ENCODE results near the gene SRM.
"Not testable (repeated sequence)": the region's sequence is repeated elsewhere in the genome, so short reads cannot be mapped to it uniquely, and the experiment has no call there.

Gene SRM

GRCh38 chr1:11078631-11079030, 18.8 kb upstream of the SRM start:
- no peaks in the 10 kb centered on the region for H3K27me3 ChIP-seq (ENCODE audit: control insufficient read depth, insufficient read depth, low read length)
- H3K36me3 ChIP-seq (ENCODE audit: insufficient read depth, low read length): peaks cover 74% of the 10 kb centered on the region

GRCh38 chr1:11073398-11073797, 13.6 kb upstream of the SRM start:
- H3K4me2 ChIP-seq (ENCODE audit: low read length); H3K9me3 ChIP-seq (replicated peaks; ENCODE audit: low read length); H3K9ac ChIP-seq (ENCODE audit: low read depth, low read length); H3K4me1 ChIP-seq (ENCODE audit: control insufficient read depth, insufficient read depth, low read length); H3K4me3 ChIP-seq (ENCODE audit: low read length); H3K27me3 ChIP-seq (ENCODE audit: control insufficient read depth, insufficient read depth, low read length): not testable (repeated sequence)
- peaks cover 84% of the 10 kb centered on the region for H3K36me3 ChIP-seq (ENCODE audit: insufficient read depth, low read length)

More at GRCh38 chr1:11078631-11079030, 18.8 kb upstream of the SRM start:
- Histone ChIP-seq H3K4me1 (ENCODE audit: control insufficient read depth, insufficient read depth, low read length) (no peaks in the 10 kb centered on the region), H3K9me3 (replicated peaks; ENCODE audit: low read length) (no peaks in the 10 kb centered on the region), H3K4me3 (ENCODE audit: low read length) (no peak overlapping the region), H3K4me2 (ENCODE audit: low read length) (no peak overlapping the region), H3K9ac (ENCODE audit: low read depth, low read length) (no peak overlapping the region)

- Histone ChIP-seq H3K27me3 (ENCODE audit: control insufficient read depth, insufficient read depth, low read length) (no peaks in the 10 kb centered on the region), H3K36me3 (ENCODE audit: insufficient read depth, low read length) (peaks cover 88% of the 10 kb centered on the region), H3K9ac (ENCODE audit: low read depth, low read length) (no peak overlapping the region), H3K4me2 (ENCODE audit: low read length) (no peak overlapping the region), H3K4me1 (ENCODE audit: control insufficient read depth, insufficient read depth, low read length) (no peaks in the 10 kb centered on the region), H3K9me3 (replicated peaks; ENCODE audit: low read length) (no peaks in the 10 kb centered on the region), H3K4me3 (ENCODE audit: low read length) (no peak overlapping the region)
These were observed 12.5 kb upstream of the SRM start for GRCh38 chr1:11072216-11072917.

GRCh38 chr1:11071463-11072215, 11.8 kb upstream of the SRM start:
- Histone ChIP-seq H3K27me3 (ENCODE audit: control insufficient read depth, insufficient read depth, low read length) (no peaks in the 10 kb centered on the region), H3K4me2 (ENCODE audit: low read length) (no peak overlapping the region), H3K9ac (ENCODE audit: low read depth, low read length) (no peak overlapping the region), H3K9me3 (replicated peaks; ENCODE audit: low read length) (no peaks in the 10 kb centered on the region), H3K36me3 (ENCODE audit: insufficient read depth, low read length) (peaks cover 83% of the 10 kb centered on the region), H3K4me3 (ENCODE audit: low read length) (no peak overlapping the region), H3K4me1 (ENCODE audit: control insufficient read depth, insufficient read depth, low read length) (no peaks in the 10 kb centered on the region)

GRCh38 chr1:11070876-11071275, 11.1 kb upstream of the SRM start:
- Histone ChIP-seq H3K4me2 (ENCODE audit: low read length) (no peak overlapping the region), H3K4me1 (ENCODE audit: control insufficient read depth, insufficient read depth, low read length) (no peaks in the 10 kb centered on the region), H3K36me3 (ENCODE audit: insufficient read depth, low read length) (peaks cover 81% of the 10 kb centered on the region), H3K9ac (ENCODE audit: low read depth, low read length) (no peak overlapping the region), H3K9me3 (replicated peaks; ENCODE audit: low read length) (no peaks in the 10 kb centered on the region), H3K27me3 (ENCODE audit: control insufficient read depth, insufficient read depth, low read length) (no peaks in the 10 kb centered on the region), H3K4me3 (ENCODE audit: low read length) (no peak overlapping the region)

DNA sequence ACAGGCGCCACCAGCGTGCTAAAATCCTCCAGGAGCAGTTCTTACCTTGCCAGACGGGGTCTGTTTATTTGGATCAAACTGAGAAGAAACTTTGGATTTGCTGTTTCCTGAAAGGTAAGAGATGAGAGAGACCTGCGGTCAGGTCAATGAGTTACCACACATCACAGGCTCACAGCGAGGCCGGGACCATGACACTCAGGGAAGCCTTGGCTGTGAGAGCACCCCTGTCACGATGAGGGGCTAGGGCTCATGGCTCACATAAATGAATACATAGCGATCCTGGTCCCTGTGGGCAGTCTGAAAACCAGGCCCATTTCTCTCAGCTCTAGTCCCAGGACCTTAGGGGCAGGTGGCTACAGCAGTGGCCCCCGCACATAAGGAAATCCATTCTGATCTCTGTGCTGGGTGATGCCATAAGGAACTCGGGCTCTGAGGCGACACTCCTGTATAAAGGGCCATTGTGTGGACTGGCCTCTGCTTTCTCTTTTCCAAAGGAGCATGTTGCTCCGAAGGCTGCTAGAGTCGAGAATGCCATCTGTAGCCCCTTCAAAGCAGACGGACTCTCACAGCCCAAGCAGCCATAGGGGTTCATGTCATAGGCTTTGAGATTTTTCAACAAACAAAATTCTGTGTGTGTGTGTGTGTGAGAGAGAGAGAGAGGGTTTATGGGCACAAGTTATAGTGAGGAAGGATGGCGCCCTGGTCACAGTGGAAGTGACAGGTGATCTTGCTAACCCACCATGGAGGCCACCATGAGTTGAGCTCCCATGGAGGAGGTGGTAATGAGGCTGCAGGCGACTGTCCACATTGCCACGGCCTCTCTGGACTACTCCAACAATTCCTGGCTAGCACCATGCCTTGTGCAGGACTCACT, 9.0 kb upstream of the SRM start:
- no peaks in the 10 kb centered on the region for H3K4me1 ChIP-seq (ENCODE audit: control insufficient read depth, insufficient read depth, low read length)
- no peaks in the 10 kb centered on the region for H3K9me3 ChIP-seq (replicated peaks; ENCODE audit: low read length)
- H3K4me3 ChIP-seq (ENCODE audit: low read length): no peak overlapping the region
- H3K36me3 ChIP-seq (ENCODE audit: insufficient read depth, low read length): peaks cover 80% of the 10 kb centered on the region
- H3K9ac ChIP-seq (ENCODE audit: low read depth, low read length): no peak overlapping the region
- H3K4me2 ChIP-seq (ENCODE audit: low read length): no peak overlapping the region
- no peaks in the 10 kb centered on the region for H3K27me3 ChIP-seq (ENCODE audit: control insufficient read depth, insufficient read depth, low read length)

DNA sequence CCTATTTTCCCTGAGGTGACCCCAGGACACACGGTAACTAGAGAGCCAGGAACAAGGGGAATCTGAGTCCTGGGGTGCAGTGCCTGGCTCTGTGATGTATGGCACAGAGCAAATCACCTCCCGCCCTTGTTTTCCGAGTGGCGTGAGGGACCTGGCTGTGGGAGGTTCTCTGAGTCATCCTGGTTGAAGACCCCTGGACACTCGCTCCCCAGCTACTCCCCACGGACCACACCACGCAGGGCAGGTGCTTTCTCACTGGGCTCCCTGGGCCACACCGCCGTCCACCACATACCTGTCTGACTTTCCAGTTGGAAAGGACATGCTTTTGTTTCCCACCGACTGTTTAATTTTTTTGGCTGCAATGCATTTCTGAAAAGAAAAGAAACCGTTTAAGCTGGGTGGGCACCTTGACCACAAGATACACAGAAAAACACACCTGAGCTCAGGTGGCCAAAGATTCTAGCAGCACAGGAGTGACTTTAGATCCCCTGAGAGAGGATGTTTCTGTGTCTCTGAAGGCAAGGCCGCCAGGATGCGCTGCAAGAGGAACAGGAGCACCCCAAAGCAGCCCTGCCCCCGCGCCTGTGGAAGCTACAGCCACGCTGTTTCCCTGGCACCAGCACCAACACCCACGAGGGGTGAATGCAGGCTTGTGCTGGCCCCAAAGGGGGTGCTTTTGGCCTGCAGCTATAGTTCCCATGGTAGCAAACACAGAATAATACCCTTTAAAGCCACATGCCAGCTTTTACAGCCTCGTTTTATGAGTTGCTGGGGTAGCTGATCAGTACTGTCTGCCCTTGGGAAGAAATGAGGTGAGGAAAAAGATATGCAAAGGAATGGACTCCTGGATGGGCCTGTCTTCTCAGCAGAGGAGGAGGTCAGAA, 8.1 kb upstream of the SRM start:
- Histone ChIP-seq H3K27me3 (ENCODE audit: control insufficient read depth, insufficient read depth, low read length) (no peaks in the 10 kb centered on the region), H3K36me3 (ENCODE audit: insufficient read depth, low read length) (peaks cover 79% of the 10 kb centered on the region), H3K9me3 (replicated peaks; ENCODE audit: low read length) (no peaks in the 10 kb centered on the region), H3K9ac (ENCODE audit: low read depth, low read length) (no peak overlapping the region), H3K4me2 (ENCODE audit: low read length) (no peak overlapping the region), H3K4me3 (ENCODE audit: low read length) (no peak overlapping the region), H3K4me1 (ENCODE audit: control insufficient read depth, insufficient read depth, low read length) (peaks cover 4% of the 10 kb centered on the region)

DNA sequence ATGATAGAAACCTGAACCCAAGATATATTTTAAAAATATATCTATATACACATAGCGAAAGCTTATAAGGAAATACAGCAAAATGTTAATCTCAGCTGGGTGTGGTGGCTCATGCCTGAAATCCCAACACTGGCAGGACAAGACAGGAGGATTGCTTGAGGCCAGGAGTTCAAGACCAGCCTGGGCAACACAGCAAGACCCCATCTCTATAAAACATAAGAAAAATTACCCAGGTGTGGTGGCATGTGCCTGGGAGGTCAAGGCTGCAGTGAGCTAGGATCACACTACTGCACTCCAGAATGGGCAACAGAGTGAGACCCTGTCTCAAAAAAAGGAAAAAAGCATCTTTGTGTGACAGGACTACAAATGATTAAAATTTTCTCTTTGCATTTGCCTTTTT, 6.0 kb upstream of the SRM start:
- no peak overlapping the region for H3K4me3 ChIP-seq (ENCODE audit: low read length)
- no peak overlapping the region for H3K4me2 ChIP-seq (ENCODE audit: low read length)
- H3K9ac ChIP-seq (ENCODE audit: low read depth, low read length): no peak overlapping the region
- H3K4me1 ChIP-seq (ENCODE audit: control insufficient read depth, insufficient read depth, low read length): peaks cover 11% of the 10 kb centered on the region
- no peaks in the 10 kb centered on the region for H3K9me3 ChIP-seq (replicated peaks; ENCODE audit: low read length)
- H3K27me3 ChIP-seq (ENCODE audit: control insufficient read depth, insufficient read depth, low read length): no peaks in the 10 kb centered on the region
- peaks cover 64% of the 10 kb centered on the region for H3K36me3 ChIP-seq (ENCODE audit: insufficient read depth, low read length)

GRCh38 chr1:11064942-11065341, 5.1 kb upstream of the SRM start:
- Histone ChIP-seq H3K27me3 (ENCODE audit: control insufficient read depth, insufficient read depth, low read length) (no peaks in the 10 kb centered on the region), H3K9ac (ENCODE audit: low read depth, low read length) (no peak overlapping the region), H3K9me3 (replicated peaks; ENCODE audit: low read length) (no peaks in the 10 kb centered on the region), H3K36me3 (ENCODE audit: insufficient read depth, low read length) (peaks cover 58% of the 10 kb centered on the region), H3K4me3 (ENCODE audit: low read length) (no peak overlapping the region), H3K4me2 (ENCODE audit: low read length) (no peak overlapping the region), H3K4me1 (ENCODE audit: control insufficient read depth, insufficient read depth, low read length) (peaks cover 14% of the 10 kb centered on the region)

- H3K4me3 ChIP-seq (ENCODE audit: low read length); H3K9ac ChIP-seq (ENCODE audit: low read depth, low read length); H3K9me3 ChIP-seq (replicated peaks; ENCODE audit: low read length); H3K27me3 ChIP-seq (ENCODE audit: control insufficient read depth, insufficient read depth, low read length); H3K4me2 ChIP-seq (ENCODE audit: low read length): not testable (repeated sequence)
- peaks cover 14% of the 10 kb centered on the region for H3K4me1 ChIP-seq (ENCODE audit: control insufficient read depth, insufficient read depth, low read length)
- peaks cover 49% of the 10 kb centered on the region for H3K36me3 ChIP-seq (ENCODE audit: insufficient read depth, low read length)
These were observed 4.2 kb upstream of the SRM start for GRCh38 chr1:11063937-11064537.
